ENCODE measurements around the gene DEFB124.
"Not testable (repeated sequence)": the region's sequence is repeated elsewhere in the genome, so short reads cannot be mapped to it uniquely, and the experiment has no call there.

DEFB124 gene, protein sequence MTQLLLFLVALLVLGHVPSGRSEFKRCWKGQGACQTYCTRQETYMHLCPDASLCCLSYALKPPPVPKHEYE

DNA sequence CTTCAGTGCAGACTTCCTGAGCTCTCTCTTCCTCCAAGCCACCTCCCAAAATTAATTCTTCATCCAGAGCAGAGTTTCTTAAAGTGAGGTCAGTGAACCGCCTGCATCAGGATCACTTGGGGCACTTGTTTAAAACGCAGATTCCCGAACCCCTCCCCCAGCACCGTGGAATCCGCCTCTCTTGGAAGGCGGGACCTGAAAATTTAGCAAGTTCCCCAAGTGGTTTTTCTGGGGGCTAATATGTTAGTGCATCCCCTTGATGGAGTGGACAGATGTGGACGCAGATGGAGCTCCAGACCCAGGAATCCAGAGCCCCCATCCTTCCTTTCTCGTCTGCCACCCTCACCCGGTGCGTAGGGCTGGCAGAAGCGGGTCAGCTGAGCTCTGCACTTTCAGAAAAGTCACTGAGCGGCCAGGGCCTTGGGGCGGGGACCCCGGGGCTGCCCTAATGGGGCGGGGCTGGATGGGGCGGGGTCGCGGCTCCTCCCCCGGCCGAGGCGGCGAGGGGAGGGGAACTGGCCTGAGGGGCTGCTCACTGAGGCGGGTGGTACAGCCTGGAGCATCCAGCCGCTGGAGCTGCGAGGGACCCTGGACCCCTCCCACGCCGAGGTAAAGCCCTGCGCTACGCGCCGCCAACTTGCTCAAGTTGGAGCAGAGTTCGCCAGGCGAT lies at the start of gene DEFB124, which contains the start of gene REM1:
Gene DEFB124 (minus strand): TSS at position 370 of the 670 bp plus-strand sequence. CDS start 2,114 bp downstream, outside the sequence.
Gene REM1 (plus strand): TSS at position 531 of the 670 bp plus-strand sequence. CDS start 1,158 bp downstream, outside the sequence.
- no peak for DNase-seq (ENCODE audit: low read depth, low spot score)

DNA sequence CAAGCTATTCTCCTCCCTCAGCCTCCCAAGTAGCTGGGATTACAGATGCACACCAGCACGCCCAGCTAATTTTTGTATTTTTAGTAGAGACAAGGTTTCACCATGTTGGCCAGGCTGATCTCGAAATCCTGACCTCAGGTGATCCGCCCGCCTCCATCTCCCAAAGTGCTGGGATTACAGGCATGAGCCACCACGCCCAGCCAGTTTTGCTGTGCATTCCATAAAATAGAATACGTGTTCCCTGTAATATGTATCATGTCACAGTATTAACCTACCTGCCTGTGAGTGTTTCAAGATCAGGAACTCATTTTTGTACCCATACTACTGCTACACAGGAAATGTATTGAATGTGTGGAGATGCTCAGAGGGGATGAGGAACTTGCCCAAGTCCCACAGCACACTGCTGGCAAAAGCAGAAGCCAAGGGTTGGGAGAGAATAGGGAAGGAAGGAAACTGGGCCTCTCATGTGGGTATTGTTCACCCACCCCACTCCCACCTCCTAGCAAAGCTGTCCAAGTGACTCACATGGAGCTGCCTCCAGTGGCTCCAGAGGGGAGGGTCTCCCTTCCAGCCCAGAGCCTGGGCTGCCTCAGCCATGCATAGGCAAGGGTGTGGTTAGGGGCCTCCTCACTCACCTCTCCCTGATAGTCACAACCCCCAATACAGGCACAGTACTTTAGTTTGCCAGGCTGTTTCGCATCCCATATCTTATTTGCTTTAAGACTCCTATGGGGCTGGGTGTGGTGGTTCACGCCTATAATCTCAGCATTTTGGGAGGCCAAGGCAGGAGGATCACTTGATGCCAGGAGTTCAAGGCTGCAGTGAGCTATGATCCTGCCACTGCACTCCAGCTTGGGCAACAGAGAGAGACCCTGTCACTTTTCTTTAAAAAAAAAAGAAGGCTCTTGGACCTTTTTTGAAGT lies 48.7 kb upstream of the DEFB124 start:
- DNase-seq (ENCODE audit: low read depth, low spot score): no peak

DNA sequence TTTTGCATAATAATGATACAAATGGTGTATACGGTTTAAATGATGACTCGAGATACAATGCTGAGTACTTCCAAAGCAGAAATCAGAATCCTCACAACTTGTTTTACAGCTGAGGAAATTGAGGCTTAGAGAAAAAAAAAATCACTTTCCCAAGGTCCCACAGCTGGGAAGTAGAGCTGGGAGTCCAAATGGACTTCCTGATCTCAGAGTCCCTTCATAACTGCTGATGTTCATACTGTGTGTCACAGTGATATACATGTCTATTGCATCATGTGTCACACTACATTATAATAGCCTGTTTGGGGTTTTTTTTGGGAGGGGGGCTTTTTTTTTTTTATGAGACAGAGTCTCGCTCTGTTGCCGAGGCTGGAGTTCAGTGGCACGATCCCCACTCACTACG lies 47.8 kb upstream of the DEFB124 start:
- DNase-seq (ENCODE audit: low read depth, low spot score): no peak

DNA sequence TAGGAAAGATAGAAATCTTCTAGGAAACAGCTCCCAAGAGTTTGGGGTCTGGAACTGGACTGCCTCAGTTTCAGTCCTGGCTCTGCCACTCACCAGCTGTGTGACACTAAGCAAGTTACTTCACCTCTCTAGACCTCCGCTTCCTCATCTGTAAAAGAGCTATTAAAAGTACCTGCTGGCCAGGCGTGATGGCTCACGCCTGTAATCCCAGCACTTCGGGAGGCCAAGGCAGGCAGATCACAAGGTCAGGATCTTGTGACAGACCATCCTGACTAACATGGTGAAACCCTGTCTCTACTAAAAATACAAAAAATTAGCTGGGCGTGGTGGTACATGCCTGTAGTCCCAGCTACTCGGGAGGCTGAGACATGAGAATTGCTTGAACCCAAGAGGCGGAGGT lies 46.3 kb upstream of the DEFB124 start:
- DNase-seq (ENCODE audit: low read depth, low spot score): not testable (repeated sequence)

DNA sequence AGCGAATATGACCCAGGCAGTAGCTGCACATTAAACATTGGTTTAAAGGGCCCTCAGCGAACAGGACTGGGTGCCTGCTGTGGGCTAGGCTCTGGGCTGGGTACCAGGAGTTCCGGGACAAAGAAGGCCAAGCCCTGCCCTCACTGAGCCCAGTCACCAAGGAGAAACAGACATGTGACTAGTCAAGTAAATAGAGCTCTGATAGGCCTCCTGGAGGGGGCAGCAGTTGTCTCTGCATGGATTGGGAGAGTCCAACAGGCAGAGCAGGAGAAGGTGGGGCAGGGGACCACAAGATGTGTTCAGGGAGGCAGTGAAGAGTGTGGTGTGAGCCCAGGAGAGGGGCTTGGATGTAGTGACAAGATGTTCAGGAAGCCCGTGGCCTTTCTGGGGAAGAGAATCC lies 42.4 kb upstream of the DEFB124 start:
- DNase-seq (ENCODE audit: low read depth, low spot score): no peak

DNA sequence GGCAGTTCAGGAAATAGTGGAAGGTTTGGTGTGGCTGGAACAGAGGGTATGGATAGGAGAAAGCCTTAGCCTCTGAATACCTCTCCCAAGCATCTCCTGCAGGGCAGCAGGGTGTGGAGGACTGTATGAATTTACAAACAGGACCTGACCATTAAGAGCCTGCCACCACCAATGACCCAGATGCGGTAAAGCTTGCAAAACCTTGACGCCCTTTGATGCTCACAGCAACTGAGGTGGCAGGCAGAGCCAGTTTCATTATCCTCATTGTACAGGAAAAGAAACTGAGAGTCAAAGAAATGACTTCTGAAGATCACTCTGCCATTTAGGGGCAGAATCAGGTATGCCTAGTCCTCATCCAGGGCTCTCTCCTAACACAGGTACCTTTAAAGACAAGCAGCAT lies 41.7 kb upstream of the DEFB124 start:
- no peak for DNase-seq (ENCODE audit: low read depth, low spot score)

DNA sequence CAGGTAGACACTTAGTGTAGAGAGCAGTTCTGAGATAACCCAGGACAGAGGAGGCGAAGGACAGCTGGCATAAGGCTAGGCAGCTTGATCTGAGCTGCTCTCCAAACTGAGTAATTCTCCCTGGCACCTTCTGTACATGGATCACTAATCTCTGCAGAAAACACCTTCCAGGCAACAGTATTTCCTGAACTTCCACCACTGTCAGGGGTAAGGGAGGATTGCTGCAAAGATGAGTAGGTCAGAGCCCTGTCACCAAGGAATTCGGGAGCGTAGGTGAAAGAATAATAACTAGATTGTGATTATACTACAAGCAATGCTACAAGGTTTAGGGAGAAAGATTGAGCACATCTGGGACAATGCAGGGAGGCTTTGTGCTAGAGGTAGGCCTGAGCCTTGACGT lies 41.2 kb upstream of the DEFB124 start:
- DNase-seq (ENCODE audit: low read depth, low spot score): no peak

DNA sequence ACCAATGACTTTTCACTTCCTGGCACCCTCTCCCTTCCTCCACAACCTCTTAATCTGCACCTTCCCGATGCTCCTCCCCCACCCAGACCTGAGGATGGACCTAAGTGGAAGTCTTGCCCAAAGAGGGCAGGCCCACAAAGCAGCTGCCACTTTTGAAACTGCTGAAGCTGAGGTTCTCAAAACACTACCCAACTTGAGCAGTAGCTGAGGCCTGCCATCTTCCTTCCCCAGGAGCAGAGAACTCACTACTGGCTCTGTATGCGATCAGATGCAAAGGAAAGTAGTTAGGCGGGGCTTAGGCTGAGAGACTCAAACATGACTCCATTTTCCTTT lies 40.8 kb upstream of the DEFB124 start:
- DNase-seq (ENCODE audit: low read depth, low spot score): no peak

DNA sequence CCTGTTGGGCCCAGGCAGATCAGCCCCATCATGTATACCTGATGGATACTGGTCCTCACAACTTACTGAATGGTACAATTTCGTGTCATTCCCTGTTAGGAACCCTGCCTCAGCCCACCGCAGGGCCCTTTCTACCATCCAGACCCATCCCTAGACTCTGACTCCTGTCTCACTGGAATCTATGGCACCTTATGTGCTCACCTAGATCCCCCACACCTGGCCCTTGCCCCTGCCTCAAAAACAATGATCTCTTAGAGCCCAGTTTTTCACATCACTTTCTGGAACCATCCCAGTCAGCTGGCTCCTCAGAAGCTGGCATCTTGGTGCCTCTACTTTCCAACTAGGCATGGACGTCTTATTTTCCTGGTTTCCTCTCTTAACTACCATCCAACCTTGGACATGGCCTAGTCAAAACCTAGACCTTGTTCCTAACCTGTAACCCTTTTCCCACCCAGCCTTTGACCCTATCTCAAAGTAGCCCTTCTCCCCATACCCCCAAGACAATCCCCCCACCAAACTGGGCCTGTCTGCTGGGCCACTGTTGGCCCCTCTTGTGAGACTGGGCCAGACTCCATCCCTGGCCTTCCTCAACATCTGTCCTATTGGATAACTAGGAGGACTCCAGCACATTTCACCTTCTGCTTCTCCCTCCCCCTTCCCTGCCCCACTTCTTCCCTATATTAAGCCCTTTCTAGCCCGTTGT lies 40.3 kb upstream of the DEFB124 start:
- no peak for DNase-seq (ENCODE audit: low read depth, low spot score)

DNA sequence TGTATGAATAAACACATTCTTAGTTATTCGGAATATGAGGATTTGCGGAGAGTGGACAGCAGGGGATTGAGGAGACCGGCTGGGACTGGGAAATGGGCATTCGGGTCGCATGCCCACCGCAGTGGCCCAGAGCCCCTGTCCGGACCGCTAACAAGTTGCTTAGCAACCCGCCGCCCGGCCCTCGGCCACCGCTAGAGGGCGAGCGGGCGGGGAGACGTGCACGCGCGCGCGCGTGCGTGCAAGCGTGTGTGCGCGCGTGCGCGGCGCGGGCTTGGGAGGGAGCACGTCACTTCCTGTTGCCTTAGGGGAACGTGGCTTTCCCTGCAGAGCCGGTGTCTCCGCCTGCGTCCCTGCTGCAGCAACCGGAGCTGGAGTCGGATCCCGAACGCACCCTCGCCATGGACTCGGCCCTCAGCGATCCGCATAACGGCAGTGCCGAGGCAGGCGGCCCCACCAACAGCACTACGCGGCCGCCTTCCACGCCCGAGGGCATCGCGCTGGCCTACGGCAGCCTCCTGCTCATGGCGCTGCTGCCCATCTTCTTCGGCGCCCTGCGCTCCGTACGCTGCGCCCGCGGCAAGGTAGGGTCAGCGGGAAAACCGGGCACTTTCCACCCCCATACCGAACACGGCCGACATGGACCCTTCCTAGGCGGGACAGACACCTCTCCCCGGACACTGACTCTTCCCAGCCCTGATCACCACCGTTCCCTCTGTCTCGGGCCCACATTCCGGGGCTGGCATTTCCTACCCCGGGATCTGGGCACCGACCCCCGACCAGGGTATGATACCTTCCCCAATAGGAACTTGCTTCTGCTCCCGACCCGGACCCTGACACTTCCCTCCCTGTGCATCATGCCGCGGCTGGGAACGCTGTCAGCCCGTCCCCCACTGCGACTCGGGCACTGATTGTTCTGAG lies 39.5 kb upstream of the DEFB124 start, which contains the start of gene HM13:
Gene HM13 (plus strand): TSS at position 289 of the 918 bp plus-strand sequence. CDS start 110 bp downstream, at position 399.
- DNase-seq (ENCODE audit: low read depth, low spot score): peak; percentile 75

DNA sequence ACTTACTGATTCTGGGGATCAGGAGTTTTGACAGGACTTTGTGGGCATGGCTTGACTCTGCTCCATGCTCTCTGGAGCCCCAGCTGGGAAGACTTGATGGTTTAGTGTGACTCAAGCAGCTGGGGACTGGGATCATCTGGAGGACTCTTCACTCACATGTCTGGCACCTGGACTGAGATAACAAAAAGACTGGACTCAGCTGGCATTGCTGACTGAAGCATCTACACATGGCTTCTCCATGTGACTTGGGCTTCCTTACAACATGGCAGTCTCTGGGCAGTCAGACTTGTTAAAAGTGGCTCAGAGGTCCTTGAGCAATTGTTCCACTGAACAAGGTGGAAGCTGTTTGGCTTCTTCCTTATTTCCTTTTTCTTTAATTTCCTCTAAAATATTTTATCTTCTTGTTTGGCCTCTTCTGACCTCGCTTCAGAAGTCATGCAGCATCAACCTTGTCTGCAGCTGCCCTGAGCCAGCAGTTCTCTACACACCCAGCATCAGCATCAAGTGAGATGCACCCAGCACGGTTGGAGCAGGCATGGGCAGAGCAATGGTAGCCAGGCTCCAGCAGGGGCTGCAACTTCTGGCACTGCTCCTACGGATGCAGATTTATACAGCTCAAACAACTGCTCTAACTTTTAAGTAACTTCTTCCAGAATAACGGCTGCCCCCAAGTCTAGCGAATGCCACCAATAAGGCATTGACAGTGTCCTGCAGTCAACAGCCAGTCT lies 33.8 kb upstream of the DEFB124 start:
- DNase-seq (ENCODE audit: low read depth, low spot score): no peak

DNA sequence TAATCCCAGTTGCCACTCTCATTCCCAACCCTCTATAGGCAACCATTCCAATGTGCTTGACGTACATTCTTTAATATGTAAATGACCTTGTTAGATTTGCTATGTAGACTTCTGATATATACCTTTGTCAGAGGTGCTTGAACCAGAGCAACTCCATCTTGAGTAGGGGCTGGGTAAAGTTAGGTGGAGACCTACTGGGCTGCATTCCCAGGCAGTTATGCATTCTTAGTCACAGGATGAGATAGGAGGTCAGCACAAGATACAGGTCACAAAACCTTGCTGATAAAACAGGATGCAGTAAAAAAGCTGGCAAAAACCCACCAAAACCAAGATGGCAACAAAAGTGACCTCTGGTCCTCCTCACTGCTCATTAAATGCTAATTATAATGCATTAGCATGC lies 31.0 kb upstream of the DEFB124 start:
- DNase-seq (ENCODE audit: low read depth, low spot score): no peak

DNA sequence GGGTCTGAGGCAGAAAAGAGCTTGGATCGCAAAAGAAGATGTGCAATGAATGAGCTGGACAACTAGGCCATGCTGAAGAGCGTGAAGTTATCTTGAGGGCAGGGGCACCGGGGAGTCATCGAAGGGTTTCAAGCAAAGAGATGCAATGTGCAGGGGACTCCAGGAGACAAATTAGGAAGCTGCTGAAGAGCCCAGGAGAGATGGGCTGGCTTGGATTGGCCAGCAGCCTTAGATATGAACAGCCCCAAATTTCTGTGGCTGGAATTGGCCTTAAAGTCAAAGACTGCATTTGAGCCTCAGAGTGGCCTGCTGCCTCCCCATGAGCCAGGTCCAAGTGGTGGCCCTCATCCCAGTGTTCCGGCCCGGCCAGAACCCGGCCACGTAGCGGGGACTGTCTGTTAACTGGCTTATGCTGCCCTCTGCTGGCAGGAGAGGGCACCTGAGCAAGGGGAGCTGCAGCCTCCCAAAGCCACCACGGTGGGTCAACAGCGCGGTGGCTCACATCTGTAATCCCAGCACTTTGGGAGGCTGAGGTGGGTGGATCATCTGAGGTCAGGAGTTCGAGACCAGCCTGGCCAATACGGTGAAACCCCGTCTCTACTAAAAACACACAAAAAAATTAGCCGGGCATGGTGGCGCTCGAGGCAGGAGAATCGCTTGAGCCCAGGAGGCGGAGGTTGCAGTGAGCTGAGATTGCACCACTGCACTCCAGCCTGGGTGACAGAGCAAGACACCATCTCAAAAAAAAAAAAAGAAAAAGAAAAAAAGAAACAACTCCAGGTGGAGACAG lies 28.2 kb upstream of the DEFB124 start:
- peak; percentile 64 for DNase-seq (ENCODE audit: low read depth, low spot score)

DNA sequence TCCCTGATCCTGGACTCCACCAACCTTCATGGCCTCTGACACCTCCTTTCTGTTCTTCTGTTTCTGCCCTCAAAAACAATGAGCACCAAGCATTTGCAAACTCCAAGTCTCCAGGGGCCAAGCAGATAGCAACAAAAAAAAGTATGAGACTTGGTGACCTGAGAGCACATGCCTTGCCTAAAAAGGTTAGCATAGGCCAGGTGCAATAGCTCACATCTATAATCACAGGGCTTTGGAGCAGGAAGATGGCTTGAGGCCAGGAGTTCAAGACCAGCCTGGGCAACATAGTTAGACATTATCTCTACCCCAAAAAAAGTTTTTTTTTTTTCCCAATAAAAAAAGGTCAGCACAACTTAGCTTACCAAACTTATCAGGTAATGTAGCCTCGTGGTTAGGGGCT lies 25.6 kb upstream of the DEFB124 start:
- no peak for DNase-seq (ENCODE audit: low read depth, low spot score)

DNA sequence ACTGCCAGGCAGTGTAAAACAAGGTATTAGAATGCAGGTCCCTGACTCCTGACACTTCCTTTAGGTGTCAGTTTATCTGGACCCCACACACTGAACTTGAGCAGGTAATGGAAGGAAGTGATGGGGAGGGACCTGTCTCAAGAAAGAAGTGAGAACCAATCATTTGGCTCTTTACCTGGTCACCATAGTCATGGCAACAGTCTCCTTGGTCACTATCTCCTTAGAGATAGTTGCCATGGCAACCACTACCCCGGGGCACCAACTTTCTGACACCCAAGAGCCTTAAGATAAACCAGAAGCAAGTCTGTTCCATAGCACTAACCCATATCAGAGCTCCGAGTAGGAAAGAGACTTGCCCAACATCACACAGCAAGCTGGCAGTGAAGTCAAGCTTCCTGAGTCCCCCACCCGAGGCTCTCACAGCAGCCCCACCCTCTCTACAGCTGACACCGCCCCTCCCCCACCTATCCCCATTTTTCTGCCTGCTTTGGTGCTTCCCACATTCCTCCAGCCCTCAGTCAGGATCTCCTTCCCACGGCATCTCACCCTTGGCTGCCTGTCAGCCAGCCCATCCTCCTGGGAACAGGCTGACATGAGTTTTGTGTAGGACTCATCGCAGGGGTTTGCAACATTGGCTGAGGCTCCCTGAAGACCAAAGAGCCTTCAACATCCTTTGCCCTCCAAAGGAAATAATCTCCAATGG lies 23.1 kb upstream of the DEFB124 start:
- no peak for DNase-seq (ENCODE audit: low read depth, low spot score)

DNA sequence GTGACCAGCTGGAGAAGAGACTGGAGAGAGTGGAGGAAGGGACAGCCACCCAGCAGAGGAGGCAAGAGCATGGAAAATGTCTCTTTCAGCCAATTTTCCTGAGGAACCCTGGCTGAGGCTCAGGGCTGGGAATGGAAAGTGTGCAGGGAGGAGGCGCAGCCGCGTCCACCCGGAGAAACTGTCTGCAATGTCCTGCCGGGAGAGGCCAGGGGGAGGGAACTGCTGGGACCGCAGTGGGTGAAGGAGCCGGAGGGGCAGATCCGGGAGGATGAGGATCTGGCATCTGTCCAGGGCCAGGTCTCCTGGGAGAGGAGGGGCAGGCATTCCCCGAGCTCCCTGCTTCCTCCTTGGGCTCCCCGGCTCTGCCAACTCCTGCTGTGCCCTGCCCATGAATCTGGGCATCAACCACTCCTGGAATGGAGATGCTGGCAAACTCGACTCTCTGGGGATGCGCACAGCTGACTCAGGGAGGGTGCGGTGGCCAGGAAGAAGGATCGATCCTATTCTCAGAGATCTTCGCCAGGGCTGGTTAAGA lies 21.9 kb upstream of the DEFB124 start:
- DNase-seq (ENCODE audit: low read depth, low spot score): no peak

DNA sequence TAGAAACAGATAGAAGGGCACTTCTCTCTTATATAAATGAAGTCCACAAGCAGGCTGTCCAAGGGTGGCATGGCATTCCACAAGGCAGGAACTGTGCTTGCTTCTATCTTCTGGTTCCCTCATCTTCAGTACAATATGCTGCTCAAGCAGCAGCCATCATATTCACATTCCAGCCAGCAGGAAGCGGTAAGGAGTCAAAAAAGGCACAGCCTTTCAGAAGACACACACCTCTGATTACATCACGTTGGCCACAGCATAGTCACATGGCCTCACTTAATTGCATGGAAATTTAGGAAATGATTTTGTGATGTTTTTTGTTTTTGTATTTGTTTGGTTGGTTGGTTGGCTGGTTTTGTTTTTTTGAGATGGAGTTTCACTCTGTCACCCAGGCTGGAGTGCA lies 19.2 kb upstream of the DEFB124 start:
- no peak for DNase-seq (ENCODE audit: low read depth, low spot score)

DNA sequence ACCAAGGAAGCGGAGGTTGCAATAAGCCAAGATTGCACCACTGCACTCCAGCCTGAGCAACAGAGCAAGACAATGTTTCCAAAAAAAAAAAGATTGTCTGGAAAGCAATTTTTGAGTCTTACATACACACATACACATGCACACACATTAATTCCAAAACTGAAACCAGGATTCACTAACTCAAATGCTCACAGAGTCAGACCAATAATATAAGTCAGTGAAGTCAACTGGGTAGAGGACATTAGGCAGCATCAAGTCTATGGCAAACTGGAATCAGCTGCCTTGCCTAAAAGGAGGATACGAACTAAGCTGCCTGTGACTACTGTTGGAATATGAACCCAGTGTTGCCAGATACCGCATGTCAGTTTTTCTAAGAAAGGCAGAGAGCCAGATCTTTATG lies 15.8 kb upstream of the DEFB124 start:
- no peak for DNase-seq (ENCODE audit: low read depth, low spot score)

DNA sequence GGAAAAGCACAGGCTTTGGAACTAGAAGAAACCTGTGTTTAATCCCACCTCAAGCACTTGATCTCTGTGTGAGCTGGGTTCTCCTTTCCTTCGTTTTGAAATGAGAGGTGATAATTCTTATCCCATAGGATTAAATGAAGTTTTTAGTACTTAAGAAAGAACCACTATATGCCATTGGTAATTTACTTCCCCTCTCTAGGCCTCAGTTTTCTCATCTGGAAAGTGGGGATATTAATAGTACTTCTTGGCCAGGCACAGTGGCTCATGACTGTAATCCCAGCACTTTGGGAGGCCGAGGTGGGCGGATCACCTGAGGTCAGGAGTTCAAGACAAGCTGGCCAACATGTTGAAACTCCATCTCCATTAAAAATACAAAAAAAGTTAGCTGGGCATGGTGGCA lies 14.2 kb upstream of the DEFB124 start:
- no peak for DNase-seq (ENCODE audit: low read depth, low spot score)

Data from activated CD4-positive, CD25-positive, alpha-beta regulatory T cell treated with anti-CD3 and anti-CD28 coated beads, Interleukin-2, amount 50 U/mL, for 16 hours (primary cell).